Adrenal gland (tissue), 5 donors: ENCODE measurements around the gene INPP5A.

ENCODE experiments used
- POLR2A ChIP-seq, 2 donors: fragments of 450-650 bp; IDR thresholded peaks; one replicate each; pipeline ENCODE4 v1.6.1; 2017; ENCODE audit warnings: antibody characterized with exemption in 2 of 2, mild to moderate bottlenecking in 2 of 2, moderate library complexity in 1 of 2
- TF ChIP-seq, protein P1 (sequence below), 6 experiments: fragments of 450-650 bp in 4 of 6; fragments of 200-600 bp in 2 of 6; sonication (generic) in 1 of 6; IDR thresholded peaks; 1 replicate in 5 of 6; 2 replicates in 1 of 6; pipeline versions ENCODE4 v1.5.1 to v1.8.0; 2016 to 2021; ENCODE audit warnings: antibody characterized with exemption in 6 of 6, mild to moderate bottlenecking in 2 of 6, moderate library complexity in 1 of 6
- donor health status: DM: no; HTN: no; CAD: no.

DNA sequence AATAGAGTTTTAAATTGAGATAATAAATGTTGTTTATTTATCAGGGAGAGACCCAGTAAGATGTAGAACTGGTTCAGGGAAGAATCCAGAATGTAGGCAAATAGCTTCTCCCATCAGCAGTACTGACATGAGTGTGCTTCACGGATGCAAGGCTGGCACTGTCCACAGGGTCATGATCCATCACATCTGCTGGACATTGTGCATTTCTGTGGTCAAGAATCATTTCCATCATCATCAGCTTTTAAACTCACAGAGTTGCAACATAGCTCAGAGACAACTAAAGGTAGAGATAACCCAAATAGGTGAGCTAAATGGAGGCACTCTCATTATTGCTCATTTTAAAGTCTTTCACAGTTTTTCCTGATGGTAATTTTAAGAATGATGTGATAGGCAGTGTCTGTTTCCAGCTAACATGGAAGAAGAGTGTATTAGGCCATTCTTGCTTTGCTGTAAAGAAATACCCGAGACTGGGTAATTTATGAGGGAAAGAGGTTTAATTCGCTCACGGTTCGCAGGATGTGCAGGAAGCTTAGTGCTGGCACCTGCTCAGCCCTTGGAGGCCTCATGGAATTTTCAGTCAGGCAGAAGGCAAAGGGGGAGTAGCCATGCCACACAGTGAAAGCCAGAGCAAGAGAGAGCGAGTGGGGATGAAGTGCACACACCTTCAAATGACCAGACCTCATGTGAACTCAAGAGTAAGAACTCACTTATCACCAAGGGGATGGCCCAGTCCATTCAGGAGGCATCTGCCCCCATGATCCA is 80.8 kb downstream of the INPP5A start:
- TF ChIP-seq, protein P1, sequence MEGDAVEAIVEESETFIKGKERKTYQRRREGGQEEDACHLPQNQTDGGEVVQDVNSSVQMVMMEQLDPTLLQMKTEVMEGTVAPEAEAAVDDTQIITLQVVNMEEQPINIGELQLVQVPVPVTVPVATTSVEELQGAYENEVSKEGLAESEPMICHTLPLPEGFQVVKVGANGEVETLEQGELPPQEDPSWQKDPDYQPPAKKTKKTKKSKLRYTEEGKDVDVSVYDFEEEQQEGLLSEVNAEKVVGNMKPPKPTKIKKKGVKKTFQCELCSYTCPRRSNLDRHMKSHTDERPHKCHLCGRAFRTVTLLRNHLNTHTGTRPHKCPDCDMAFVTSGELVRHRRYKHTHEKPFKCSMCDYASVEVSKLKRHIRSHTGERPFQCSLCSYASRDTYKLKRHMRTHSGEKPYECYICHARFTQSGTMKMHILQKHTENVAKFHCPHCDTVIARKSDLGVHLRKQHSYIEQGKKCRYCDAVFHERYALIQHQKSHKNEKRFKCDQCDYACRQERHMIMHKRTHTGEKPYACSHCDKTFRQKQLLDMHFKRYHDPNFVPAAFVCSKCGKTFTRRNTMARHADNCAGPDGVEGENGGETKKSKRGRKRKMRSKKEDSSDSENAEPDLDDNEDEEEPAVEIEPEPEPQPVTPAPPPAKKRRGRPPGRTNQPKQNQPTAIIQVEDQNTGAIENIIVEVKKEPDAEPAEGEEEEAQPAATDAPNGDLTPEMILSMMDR (IDR thresholded peaks at IDR 0.05): no peak
- no peak for TF ChIP-seq POLR2A (IDR thresholded peaks at IDR 0.05)
